GM18858 (cell line): ENCODE data around the gene TXNL4B.
"Not testable (repeated sequence)": the region's sequence is repeated elsewhere in the genome, so short reads cannot be mapped to it uniquely, and the experiment has no call there.

Experiments used
- ATAC-seq: cut with Tn5 transposase; IDR thresholded peaks from one replicate; pipeline ENCODE4 v1.9.1; 2021; ENCODE audit not compliant: unreplicated experiment

Gene TXNL4B

DNA sequence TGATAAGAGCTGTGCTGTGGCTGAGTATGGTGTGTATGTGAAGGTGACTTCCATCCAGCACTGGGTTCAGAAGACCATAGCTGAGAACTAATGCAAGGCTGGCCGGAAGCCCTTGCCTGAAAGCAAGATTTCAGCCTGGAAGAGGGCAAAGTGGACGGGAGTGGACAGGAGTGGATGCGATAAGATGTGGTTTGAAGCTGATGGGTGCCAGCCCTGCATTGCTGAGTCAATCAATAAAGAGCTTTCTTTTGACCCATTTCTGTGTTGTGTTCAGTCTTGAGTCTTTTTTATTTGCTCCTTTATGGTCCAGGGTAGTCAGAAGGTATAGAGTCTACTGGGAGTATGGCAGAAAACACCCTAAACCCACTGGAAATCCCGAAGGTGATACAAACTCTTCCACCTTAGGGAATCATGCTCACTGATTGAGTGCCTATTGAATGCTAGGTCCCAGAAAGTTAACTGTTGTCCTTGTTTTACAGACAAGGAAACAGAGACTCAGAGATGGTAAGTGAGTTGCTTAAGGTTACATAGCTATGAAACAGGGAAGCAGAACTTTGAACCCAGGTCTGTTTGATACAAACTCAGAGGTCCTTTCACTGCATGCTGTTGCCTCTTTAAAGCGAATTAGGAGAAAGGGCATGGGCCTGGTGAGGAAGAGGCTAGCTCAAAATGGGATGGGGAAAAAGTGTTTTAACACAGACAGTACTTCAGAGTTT, 16.3 kb downstream of the TXNL4B start:
- ATAC-seq: not testable (repeated sequence)

DNA sequence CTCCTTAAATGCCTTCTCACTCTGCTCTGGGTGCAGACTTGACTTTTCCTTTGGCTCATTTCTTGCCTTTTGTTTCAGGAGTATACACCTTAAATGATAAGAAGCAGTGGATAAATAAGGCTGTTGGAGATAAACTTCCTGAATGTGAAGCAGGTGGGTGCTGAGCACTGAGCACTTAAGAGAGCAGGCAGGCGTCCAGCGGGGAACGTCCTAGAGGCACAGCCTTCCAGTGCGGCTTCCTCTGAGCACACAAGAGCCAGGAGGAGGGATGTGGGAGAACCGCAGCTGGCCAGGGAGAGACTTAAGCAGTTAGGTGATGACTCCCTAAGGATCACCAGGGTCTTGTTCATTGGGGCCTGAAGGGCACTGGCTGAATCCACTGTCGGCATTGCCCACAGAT, 18.4 kb downstream of the TXNL4B start:
- not testable (repeated sequence) for ATAC-seq

DNA sequence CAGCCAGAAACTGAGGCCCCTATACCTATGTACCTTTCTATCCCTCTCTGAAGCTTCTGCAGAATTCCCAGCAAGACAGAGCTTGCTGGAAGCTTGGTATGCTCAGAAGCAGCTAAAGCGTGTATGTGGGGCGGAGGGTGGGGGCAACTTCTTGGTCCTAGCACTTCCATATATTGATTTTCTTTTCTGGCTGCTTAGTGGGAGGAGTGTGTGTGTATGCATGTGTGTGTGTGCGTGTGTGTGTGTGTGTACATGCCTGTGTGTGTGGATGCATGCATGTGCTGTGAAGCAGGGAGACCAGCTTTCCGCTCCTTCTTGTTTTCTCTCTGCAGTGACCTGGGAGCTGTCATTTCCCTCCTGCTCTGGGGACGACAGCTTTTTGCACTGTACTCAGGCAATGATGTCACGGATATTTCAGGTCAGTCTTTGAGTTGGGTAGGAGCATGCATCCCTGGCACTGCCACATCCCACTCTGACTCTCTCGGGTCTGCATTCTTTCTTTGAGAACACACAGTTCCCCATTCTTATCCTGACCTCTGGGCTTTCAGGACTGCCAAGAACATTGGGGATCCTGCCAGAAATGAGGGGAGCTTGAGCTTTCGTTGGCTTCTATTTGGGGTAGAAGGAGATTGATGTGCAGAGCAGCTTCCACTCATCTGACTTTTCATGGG, 19.7 kb downstream of the TXNL4B start:
- ATAC-seq: no peak

DNA sequence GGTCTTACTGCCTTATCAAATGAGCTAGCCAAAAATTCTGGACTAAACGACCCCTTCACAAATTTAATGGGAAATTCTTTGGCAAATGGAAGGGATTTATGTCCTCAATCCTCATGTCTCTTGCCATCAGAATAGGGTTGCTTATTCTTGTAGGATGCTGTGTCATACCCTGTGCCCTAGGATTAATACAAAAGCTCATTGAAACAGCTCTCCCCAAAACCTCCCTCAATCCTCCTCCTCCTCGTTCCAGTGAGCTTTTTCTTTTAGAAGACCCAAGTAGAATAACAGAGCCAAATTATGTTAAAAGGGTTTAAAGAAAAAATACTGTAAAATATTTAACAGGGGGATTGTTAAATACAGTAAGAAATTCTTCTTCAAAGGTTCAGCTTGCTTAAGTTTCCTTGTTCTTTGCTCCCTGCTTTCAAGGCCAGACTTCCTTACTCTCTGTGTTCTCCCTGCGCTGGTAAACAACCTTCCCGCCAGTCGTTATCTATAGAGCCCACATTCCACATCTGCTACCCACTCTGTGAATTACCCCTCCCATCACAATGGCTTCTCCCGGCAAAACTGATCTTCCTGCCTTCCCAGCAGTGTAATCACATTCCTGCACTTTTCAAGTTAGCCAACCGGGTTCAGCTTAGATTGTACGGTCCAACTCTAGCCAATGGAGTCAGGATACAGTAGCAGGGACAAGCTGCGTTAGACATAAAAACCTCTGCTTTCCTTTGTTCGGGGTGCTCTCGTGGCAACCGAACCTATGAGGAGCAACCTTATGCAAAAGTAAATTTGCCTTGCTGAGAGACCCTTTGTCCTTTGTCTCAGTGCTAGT, 20.7 kb downstream of the TXNL4B start:
- ATAC-seq: no peak

DNA sequence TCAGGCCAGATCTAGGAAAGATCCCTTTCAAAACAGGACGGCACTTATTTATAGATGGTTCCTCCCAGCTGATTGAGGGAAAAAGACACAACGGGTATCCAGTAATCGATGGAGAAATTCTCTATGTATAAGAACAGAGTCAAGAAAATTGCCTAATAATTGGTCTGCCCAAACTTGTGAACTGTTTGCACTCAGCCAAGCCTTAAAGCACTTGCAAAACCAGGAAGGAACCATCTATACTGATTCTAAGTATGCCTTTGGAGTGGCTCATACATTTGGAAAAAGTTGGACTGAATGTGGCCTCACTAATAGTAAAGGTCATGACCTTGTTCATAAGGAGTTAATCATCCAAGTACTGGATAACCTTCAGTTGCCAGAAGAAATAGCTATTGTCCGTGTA, 24.5 kb downstream of the TXNL4B start:
- ATAC-seq: no peak

DNA sequence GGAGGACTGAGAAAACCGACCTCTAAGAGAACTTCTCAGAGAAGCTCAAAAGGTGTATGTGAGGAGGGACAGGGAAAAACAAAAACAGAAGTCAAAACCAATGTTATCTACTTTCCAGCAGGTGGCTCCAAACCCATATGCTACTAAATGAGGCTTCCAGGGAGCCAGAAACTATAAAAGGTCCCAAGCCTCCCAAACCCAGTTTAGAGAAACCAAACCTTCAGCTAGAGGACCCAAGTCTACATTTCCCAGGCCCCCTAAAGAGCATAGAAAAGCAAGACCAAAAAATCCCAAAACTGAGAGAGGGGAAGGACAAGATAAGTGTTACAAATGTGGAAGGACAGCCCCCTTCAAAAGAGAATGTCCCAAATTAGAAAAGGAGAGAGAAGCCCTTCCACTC, 26.7 kb downstream of the TXNL4B start:
- ATAC-seq: no peak

DNA sequence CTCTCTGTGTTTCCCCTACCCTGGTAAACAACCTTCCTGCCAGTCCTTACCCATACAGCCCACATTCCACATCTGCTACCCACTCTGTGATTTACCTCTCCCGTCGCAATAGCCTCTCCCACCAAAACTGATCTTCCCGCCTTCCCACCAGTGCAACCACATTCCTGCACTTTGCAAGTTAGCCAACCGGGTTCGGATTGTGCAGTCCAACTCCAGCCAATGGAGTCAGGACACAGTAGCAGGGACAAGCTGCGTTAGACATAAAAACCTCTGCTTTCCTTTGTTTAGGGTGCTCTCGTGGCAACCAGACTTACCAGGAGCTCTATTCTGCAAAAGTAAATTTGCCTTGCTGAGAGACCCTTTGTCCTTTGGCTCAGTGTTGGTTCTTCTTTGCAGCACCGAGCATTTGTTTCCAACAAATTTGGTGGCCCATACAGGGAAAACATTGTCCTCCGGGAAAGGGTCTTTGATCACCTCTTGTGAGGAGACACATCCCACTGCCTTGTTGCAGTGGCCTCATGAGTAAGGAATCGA, 29.0 kb downstream of the TXNL4B start:
- ATAC-seq: no peak

DNA sequence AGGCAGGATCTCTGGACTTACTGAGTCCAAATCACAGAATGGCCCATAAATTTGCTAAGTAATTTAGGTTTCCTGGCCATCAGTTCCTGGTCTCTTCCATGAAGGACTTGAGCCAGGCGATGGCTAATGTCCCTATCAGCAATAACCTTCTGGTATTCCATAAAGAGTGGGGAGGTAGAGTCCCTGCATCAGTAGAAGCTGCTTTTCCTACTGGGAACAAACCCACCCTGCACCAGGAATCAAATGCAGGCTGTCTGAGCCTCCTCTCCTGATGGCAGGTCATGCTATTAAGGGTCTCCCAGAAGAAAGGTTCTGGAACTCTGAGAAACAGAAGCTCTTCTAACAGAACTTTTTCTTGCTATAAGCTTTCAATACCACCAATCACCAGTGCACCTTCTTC, 31.9 kb downstream of the TXNL4B start:
- ATAC-seq: no peak

DNA sequence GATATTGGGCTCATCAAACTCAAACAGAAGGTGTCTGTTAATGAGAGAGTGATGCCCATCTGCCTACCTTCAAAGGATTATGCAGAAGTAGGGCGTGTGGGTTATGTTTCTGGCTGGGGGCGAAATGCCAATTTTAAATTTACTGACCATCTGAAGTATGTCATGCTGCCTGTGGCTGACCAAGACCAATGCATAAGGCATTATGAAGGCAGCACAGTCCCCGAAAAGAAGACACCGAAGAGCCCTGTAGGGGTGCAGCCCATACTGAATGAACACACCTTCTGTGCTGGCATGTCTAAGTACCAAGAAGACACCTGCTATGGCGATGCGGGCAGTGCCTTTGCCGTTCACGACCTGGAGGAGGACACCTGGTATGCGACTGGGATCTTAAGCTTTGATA, 33.0 kb downstream of the TXNL4B start:
- no peak for ATAC-seq

DNA sequence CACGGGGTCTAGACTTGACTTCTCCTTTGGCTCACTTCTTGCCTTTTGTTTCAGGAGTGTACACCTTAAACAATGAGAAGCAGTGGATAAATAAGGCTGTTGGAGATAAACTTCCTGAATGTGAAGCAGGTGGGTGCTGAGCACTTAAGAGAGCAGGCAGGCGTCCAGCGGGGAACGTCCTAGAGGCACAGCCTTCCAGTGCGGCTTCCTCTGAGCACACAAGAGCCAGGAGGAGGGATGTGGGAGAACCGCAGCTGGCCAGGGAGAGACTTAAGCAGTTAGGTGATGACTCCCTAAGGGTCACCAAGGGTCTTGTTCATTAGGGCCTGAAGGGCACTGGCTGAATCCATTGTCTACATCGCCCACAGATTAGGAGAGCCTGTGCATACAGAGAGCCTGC, 34.4 kb downstream of the TXNL4B start:
- not testable (repeated sequence) for ATAC-seq

DNA sequence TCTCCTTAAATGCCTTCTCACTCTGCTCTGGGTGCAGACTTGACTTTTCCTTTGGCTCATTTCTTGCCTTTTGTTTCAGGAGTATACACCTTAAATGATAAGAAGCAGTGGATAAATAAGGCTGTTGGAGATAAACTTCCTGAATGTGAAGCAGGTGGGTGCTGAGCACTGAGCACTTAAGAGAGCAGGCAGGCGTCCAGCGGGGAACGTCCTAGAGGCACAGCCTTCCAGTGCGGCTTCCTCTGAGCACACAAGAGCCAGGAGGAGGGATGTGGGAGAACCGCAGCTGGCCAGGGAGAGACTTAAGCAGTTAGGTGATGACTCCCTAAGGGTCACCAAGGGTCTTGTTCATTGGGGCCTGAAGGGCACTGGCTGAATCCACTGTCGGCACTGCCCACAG, 36.1 kb downstream of the TXNL4B start:
- not testable (repeated sequence) for ATAC-seq

DNA sequence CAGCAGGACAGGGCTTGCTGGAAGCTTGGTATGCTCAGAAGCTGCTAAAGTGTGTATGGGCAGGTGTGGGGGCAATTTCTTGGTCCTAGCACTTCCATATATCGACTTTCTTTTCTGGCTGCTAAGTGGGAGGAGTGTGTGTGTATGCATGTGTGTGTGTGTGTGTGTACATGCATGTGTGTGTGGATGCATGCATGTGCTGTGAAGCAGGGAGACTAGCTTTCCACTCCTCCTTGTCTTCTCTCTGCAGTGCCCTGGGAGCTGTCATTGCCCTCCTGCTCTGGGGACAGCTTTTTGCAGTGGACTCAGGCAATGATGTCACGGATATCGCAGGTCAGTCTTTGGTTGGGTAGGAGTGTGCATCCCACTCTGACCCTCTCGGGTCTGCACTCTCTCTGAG, 37.5 kb downstream of the TXNL4B start:
- ATAC-seq: no peak

DNA sequence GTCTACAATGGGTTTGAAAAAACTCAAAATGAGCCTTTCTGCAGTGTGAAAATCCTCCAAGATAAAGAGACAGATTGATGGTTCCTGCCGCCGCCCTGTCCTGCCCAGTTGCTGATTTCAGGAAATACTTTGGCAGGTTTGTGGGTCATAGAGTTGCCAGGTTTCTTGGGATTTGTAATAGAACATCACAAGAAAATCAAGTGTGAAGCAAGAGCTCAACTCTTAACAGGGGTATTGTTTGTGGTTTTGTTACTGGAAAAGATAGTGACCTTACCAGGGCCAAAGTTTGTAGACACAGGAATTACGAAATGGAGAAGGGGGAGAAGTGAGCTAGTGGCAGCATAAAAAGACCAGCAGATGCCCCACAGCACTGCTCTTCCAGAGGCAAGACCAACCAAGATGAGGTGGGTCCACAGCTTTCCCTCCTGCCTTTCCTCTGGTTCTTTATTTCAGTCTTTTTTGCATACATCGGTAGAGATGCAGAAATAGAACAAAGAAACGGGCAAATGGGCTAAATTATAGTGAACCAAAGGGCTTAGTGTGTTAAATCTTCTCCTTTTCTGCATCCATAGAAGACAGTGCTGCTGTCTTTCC, 39.1 kb downstream of the TXNL4B start, which contains the start of gene HP:
Gene HP, plus strand, starts transcription at position 252 of the 594 bp plus-strand sequence. Its CDS starts 148 bp downstream, at position 400.
- ATAC-seq: not testable (repeated sequence)

DNA sequence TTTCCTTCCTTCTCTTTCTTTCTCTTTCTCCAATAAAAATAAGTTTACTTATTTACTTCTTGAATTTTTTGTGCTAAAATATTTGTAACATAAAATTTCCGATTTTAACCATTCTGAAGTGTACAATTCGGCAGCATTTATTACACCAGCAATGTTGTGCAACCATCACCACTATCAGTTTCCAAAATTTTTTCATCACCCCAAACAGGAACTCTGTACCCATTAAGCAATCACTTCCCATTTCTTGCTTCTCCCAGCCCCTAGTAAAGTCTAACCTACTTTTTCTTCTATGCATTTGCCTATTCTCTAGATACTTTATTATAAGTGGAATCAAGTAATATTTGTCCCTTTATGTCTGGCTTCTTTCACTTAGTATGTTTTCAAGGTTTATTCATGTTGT, 41.6 kb downstream of the TXNL4B start:
- no peak for ATAC-seq

DNA sequence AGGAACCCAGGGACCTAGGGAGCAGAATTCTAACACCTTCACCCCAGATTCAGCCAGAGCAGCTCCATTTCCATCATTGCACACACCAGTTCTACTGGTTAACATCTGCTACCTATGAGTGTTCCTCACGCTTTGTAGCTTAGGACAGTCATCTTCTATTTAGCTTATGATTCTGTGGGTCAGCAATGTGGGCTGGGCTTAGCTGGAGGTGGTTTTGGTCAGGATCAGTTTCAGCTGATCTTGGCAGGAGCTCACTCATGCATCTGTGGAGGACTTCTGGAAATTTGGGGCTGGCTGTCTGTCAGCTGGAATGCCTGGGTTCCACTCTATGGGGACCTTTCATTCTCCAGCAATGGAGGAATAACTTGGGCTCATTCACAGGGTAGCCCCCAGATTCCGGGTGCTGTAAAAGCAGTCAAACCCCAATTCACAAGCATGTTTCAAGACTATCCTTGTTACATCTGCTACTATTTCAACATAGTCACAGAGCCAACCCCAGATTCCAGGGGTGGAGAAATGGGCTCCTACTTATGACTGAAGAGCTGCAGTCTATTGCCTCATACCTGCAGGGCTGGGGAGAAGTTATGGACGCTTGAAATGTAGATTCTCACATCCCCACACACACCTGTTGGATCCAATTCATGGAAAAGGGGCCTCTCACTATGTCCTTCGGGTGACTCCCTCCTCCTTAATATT, 42.5 kb downstream of the TXNL4B start:
- ATAC-seq: no peak

DNA sequence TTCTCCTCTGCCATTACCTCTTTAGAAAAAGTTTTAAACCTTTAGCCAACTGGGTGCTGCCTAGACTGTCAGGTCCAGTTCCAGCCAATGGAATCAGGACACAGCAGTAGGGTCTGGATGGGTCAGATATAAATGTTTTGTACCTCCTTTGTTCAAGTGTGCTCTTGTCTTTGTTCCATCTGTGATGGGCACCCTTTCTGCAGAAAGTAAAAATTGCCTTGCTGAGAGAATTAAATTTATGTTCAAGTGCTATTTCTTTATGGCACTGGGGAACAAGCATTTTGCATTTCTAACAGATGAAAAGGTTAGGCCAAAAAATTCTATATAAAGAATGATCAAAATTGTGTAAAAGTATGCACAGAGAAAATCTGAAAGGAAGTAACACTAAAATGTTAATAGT, 44.3 kb downstream of the TXNL4B start:
- ATAC-seq: no peak

DNA sequence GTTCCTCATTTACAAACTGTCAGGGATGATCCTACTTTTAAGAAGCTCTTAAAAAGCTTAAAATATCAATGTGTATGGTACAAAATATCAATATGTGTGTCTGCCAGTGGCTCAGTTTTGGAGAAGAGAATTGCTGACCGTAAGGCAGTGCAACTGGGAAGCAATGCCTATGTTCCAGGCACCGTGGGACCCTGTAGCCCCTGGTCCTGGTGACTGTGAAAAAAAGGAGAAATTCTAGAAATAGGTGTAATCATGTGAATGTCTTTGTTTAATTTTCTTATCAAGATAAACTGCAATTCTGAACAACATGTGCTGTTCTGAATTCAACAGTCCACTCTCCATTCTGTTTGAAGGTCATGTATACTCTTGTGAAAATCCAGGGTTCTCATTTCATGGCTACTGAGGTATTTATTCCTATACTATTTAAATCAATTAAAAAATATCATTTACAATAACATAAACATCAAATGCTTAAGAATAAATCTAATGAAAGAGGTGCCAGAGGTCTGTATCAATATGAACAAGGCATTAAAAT, 48.5 kb downstream of the TXNL4B start:
- no peak for ATAC-seq

DNA sequence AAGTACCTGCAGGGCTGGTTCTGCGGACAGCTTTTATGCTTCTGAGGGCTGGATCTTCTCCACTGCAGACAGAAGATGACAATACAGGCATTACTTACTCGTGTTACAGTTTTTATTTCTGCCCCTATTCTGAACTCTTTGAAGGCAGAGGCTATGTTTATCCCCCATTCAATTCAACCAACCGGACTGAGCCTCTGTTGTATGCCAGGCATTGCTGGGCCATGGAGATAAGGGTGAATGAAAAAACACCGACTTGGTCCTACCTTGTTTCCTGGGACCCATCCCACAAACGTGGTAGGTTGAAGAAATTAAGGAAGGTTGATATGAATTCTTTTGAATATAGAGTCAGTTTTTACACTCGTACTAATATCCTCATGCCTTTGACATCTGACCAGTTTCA, 49.1 kb downstream of the TXNL4B start:
- no peak for ATAC-seq

DNA sequence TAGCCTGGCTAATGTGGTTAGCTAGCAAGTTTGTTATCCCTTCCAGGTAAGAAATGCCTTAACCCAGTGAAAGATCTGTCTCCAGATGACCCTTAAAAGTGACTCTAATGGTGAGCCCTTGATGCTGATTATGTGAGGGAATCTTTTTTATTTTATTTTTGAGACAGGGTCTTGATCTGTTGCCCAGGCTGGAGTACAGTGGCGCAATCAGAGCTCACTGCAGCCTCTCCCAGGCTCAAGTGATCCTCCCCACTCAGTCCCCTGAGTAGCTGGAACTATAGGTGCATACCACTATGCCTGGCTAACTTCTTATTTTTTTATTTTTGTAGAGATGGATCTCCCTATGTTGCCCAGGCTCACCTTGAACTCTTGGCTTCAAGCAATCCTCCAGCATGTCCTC, 49.9 kb downstream of the TXNL4B start:
- ATAC-seq: no peak

DNA sequence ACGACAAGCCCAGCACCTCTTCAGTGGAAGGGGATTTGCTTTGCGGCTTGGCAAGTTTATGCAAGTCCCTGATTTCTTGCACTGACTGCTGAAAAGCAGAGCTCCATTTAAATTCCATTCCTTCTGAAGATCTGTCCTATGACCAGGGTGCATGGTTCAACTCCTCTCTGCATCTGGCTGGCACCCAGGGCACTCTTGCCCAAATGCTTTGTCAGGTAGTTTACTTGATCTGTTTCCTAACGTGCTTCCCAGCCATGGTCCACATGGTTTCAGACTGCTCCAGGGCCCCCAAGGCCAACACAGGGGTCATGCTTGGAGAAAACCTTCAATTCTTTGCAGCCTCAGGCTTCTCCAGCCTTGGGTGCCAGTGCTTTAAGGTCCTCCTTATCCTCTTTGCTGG, 50.4 kb downstream of the TXNL4B start:
- no peak for ATAC-seq
